Measurements from ENCODE around the gene ZNF326.

DNA sequence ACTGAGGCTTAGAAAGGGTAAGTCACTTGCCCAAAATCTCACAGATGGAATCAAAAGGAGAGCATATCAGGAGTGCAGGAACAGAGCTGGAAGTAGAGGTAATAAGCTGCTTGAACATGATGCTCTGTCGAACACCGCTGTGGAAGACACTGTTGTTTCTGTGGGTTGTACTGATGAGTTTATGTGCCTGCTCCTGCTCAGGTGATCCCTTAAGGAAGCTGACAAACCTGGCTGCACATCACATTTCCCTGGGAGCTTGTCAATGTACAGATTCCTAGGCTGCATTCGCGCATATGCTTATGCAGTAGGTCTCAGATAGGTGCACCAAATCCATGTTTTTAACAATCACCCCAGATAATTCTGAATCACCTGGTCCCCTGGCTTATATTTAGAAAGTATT is 79.7 kb downstream of the ZNF326 start:
- TF ChIP-seq, protein P1, sequence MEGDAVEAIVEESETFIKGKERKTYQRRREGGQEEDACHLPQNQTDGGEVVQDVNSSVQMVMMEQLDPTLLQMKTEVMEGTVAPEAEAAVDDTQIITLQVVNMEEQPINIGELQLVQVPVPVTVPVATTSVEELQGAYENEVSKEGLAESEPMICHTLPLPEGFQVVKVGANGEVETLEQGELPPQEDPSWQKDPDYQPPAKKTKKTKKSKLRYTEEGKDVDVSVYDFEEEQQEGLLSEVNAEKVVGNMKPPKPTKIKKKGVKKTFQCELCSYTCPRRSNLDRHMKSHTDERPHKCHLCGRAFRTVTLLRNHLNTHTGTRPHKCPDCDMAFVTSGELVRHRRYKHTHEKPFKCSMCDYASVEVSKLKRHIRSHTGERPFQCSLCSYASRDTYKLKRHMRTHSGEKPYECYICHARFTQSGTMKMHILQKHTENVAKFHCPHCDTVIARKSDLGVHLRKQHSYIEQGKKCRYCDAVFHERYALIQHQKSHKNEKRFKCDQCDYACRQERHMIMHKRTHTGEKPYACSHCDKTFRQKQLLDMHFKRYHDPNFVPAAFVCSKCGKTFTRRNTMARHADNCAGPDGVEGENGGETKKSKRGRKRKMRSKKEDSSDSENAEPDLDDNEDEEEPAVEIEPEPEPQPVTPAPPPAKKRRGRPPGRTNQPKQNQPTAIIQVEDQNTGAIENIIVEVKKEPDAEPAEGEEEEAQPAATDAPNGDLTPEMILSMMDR (optimal IDR thresholded peaks at IDR 0.05 in 1 of 3, IDR thresholded peaks at IDR 0.05 in 1 of 3, conservative IDR thresholded peaks at IDR 0.05 in 1 of 3; ENCODE audit: extremely low read depth in 1 of 3, insufficient read depth in 2 of 3, low read length in 3 of 3), result no peak
- TF ChIP-seq EZH2 (IDR thresholded peaks at IDR 0.05; ENCODE audit: low read length), result no peak

Measured in keratinocyte (primary cell).